Measurements from ENCODE around the gene ZNF212.

DNA sequence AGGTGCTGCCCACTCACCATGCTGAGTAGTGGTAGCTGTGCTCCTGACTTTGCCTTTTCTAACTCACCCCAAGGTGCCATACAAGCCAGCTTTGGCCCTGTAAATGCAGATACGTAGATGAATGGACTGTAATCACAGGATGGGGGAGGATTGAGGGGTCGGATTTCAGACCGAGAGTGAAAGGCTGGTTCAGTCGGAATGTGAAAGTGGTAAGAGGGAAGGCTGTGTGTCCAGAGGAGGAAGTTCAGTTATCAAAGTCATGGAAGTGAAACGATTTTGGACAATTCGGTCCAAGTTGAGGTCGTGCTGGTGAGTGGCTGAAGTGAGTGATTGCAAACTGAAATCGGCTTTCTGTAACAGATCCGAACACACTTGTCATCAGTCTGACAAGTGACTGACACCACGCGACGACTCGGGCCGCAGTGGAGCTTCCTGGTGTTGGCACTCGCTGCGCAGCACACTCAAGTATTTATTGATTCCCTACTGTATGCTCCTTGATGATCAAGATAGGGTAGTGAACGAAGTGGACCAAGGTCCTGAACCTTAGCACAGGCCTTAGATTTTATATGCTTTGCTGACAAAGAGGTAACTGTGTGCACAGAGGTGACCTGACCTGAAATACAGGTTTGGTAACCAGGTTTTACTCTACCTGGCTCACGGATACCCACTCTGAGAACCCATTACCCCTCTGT is 33.6 kb upstream of the ZNF212 start:
- TF ChIP-seq, protein P1, sequence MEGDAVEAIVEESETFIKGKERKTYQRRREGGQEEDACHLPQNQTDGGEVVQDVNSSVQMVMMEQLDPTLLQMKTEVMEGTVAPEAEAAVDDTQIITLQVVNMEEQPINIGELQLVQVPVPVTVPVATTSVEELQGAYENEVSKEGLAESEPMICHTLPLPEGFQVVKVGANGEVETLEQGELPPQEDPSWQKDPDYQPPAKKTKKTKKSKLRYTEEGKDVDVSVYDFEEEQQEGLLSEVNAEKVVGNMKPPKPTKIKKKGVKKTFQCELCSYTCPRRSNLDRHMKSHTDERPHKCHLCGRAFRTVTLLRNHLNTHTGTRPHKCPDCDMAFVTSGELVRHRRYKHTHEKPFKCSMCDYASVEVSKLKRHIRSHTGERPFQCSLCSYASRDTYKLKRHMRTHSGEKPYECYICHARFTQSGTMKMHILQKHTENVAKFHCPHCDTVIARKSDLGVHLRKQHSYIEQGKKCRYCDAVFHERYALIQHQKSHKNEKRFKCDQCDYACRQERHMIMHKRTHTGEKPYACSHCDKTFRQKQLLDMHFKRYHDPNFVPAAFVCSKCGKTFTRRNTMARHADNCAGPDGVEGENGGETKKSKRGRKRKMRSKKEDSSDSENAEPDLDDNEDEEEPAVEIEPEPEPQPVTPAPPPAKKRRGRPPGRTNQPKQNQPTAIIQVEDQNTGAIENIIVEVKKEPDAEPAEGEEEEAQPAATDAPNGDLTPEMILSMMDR (IDR thresholded peaks at IDR 0.05): no peak
- TF ChIP-seq POLR2A (IDR thresholded peaks at IDR 0.05): no peak
